ENCODE results near the gene RTCA.
"Not testable (repeated sequence)": the region's sequence is repeated elsewhere in the genome, so short reads cannot be mapped to it uniquely, and the experiment has no call there.

Gene RTCA

GRCh38 chr1:100265931-100266740 lies at the start of gene RTCA:
TSS of gene RTCA (plus strand) at chr1:100266216. CDS start at chr1:100266376, 160 bp downstream.
- DNase-seq, result peak; percentile 96

DNA sequence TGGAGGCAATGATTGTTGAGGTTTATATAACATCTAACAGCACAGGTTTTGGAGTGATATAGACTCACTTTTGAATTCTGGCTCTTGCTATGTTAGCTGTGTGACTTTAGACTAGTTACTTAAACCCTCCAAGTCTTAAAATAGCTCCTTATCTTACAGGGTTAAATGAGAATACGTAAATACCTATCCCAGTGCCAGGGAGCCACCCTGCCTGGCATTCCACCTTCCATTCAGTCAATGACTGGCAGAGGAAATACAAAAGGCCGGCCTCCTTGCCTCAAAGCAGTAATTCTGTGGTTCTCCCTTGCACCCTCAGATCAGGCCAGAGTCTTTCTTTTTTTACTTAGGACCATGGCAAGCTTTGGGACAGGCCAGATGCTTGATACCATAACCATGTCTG lies 48.2 kb upstream of the RTCA start:
- no peak for DNase-seq

- DNase-seq, result no peak
Measured at GRCh38 chr1:100219457-100219856, 46.6 kb upstream of the RTCA start.

DNA sequence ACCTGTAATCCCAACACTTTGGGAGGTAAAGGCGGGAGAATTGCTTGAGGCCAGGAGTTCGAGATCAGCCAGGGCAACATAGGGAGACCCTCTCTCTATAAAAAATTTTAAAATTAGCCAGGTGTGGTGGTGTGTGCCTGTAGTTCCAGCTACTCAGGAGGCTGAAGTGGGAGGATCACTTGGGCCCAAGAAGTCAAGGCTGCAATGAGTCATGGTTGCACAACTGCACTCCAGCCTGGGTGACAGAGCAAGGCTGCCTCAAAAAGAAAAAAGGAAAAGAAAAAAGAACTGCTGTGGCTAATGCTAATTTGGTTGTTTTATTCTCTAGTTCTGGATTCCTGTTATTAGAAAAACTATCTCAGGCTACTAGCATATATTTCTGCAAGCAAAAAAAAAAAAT lies 46.1 kb upstream of the RTCA start:
- peak; percentile 61 for DNase-seq

- DNase-seq, result no peak
Measured at GRCh38 chr1:100222428-100222827, 43.6 kb upstream of the RTCA start.

DNA sequence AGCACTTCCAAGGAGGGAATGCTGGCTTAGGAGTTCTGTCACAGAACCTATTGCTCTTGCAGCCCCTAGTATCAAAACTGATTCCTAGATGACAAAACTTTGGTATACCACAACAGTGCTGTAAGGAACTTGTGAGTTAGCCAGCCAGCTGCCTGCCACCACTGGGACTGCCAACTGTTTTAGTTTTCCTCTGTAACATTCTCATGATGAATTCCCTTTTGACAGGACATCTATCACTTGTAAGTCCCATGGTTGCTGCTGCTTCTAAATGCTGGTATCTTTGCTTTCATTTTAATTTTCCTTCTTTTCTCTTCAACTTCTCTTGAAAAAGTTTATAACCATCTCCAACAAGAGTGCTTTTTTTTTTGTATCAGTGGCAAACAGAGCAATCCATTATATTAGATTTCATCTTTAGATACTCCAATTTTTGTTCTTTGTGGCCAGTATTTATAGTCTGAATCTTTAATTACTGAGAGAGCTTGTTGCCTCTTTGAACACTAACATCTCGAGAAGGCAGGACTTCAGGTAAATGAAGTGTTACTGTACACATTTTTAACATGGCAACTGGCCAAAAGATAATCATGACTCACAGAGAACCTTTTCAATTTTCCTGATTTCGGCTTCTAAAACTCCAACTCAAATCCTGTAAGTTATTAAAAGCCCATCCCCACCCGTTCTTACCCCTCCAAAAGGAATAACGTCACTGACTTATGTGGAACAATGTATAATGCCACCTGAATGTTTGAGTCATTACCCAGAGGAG lies 36.2 kb upstream of the RTCA start:
- no peak for DNase-seq

DNA sequence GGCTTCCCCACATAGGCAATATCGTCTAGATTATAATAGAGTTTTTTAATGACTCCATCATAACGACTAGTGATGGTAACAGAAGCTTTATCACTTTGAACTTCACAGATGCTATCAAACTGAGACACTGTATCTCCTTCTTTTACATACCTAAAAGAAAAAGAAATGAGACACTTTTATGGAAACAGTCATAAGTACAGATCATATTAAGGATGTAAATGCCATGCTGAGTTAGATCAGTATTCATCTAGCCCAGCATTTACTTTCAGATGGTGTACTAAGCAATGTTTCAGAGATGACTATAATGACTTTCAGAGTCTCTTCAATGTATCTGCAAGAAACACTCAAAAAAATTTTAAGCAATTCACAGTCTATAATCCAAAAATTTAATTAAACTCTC lies 35.3 kb upstream of the RTCA start:
- DNase-seq, result no peak

DNA sequence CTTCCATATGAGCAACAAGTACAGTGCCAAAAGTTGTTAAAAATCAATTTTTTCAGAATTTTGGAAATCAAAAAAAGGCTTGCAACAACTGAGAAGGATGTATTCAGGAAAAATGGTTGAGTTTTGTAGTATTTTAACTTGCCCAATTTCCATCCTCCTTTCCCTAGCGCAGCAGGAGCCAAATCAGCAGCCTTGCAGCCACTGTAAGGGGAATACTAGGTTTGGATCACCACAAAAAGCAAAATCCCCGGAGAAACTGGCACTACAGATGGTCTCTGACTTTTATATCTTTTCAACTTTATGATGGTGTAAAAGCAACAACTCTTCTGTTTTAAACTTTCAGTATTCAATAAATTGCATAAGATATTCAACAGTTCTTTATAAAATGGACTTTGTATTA lies 34.3 kb upstream of the RTCA start:
- DNase-seq, result no peak

- no peak for DNase-seq
Measured at GRCh38 chr1:100232156-100232555, 33.9 kb upstream of the RTCA start.

DNA sequence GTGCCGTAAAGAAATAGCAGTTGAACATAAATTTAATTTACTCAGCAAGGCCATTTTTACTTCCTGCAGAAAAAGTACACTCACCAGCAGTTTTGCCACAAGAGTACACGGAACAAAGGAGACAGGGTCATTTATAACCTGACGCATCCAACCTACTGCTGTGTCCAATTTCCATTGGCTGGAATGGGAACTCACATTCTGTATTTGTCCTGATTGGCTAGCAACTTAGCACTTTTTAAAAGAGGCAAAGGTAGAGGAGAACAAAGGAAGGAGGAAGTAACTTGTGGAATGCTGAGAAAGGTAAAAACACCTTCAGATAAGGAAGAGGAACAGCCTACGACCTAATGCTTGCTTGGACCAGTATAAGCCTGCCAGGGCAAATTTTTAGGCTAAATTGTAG lies 32.5 kb upstream of the RTCA start:
- DNase-seq, result not testable (repeated sequence)

- no peak for DNase-seq
Measured at GRCh38 chr1:100234432-100234831, 31.6 kb upstream of the RTCA start.

DNA sequence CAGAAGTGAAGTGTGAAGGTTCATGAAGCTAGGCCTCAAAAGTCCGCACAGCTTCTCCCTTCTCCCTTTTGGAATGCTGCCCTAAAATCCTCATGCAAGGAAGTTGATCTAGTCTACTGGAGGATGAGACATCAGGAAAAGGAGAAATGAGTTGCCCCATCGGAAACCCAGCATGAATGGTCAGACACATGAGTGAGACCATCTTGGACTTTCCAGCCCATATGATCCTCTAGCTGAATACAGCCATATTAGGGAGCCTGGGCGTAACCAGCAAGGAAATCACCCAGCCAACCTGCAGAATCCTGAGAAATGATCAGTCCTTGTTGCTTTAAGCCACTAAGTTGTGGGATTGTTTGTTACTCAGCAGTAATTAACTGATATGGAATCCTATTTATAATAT lies 28.9 kb upstream of the RTCA start:
- no peak for DNase-seq

DNA sequence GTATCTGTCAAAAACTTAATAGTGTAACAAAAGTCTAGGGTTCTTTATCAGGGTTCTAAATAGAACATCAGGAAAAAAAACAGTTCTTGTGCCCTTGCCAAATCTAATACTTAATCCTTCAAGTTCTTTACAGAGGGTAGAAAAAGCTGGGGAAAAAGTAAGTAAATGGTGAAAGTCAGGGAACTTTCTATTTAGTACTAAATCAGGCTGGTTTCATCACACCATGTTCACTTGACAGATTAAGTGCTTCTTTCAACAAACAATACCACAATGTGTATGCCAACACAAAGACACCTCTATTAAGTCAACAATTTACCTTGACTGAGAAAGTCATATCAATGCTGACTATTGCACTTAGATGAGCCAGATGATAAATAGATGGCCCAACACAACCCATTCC lies 26.1 kb upstream of the RTCA start:
- DNase-seq, result no peak

- no peak for DNase-seq
Measured at GRCh38 chr1:100240631-100241030, 25.4 kb upstream of the RTCA start.

DNA sequence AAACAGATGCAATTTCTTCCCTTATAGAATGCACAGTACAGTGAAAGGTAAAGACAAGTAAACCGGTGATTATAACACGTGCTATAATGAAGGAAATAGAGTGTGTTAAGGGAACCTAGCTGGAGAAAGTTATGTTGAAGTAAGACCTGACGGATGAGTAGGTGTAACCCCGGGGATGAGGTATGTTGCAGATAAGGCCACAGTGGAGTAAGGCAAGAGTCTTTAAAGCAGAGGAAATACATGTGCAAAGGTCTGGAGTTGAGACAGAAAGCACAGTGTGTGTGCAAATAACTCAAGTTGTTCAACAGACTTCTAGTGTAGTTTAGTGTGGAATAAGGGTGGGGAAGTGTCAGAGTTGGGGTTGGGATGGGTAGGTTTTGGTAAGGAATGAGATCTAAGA lies 19.3 kb upstream of the RTCA start:
- DNase-seq, result no peak

DNA sequence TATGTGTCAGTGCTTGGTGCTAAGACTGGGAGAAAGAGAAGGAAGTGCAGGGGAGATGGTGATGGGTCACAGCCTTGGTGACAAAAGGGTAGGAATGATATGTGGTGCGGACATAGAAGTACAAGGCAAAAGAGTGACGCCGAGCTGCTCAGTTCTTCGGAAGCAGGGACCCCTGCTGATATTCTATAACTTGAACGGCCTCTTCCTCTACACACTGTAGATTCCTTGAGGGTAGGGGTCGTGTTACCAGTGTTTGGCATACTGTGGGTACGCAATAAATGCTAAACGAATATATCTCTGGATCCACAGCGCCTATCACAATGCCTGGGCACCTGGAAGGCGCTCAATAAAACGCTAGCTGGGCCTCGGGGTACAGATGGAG lies 16.9 kb upstream of the RTCA start:
- no peak for DNase-seq

- peak; percentile 94 for DNase-seq
Measured at GRCh38 chr1:100249537-100250257, 16.3 kb upstream of the RTCA start, which contains the start of gene DBT. TSS of gene DBT (minus strand) at chr1:100249834. CDS start at chr1:100249820, 14 bp downstream.

DNA sequence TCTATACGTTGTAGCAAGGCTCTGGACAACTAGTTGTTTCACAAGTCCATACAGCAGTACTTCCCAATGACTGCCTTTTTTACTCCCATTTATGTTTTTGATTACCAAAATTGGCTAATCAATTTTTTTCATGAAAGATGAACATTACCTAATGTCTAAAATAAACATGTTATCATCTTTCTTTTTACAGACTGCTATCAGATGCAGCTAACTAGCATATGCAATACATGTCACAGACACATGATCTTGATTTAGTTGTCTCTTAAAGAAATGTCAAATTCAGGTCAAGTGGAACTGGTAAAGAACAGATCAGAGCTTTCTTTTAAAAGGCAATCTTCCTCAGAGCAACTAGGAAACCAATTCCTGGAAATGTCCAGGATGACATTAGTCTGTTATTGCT lies 15.8 kb upstream of the RTCA start:
- DNase-seq, result no peak

GRCh38 chr1:100250807-100251206 lies 15.2 kb upstream of the RTCA start:
- DNase-seq, result no peak

DNA sequence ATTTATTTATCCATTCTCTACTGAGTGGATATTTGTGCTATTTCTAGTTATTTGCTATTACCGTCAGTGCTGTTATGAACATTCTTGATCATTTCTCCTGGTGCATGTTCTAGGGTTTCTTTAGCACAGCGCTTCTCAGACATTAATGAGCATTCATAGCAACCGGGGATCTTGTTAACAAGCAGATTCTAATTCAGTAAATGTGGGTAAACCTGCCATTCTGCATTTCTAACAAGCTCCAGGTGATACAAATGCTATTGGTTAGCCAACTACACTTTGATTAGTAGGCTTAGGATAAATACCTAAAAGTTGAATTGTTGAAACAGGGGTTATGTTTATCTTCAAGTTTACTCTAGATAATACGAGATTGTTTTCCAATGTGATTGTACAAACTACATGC lies 13.1 kb upstream of the RTCA start:
- no peak for DNase-seq

GRCh38 chr1:100253552-100253951 lies 12.5 kb upstream of the RTCA start:
- peak; percentile 21 for DNase-seq

- DNase-seq, result not testable (repeated sequence)
Measured at GRCh38 chr1:100256273-100256672, 9.7 kb upstream of the RTCA start.

GRCh38 chr1:100258427-100258826 lies 7.6 kb upstream of the RTCA start:
- DNase-seq, result not testable (repeated sequence)

GRCh38 chr1:100261686-100262085 lies 4.3 kb upstream of the RTCA start:
- DNase-seq, result no peak

Data from MV-4-11 (cell line).